Suppressor macrophage treated with lipopolysaccharide for 1 hour (primary cell): Measurements from ENCODE around the gene ZNF385A.

Experiments
- DNase-seq, 3 donors: peaks; one replicate each; pipeline ENCODE4 v3.0.0-alpha.2; 2020 to 2022

Gene ZNF385A

DNA sequence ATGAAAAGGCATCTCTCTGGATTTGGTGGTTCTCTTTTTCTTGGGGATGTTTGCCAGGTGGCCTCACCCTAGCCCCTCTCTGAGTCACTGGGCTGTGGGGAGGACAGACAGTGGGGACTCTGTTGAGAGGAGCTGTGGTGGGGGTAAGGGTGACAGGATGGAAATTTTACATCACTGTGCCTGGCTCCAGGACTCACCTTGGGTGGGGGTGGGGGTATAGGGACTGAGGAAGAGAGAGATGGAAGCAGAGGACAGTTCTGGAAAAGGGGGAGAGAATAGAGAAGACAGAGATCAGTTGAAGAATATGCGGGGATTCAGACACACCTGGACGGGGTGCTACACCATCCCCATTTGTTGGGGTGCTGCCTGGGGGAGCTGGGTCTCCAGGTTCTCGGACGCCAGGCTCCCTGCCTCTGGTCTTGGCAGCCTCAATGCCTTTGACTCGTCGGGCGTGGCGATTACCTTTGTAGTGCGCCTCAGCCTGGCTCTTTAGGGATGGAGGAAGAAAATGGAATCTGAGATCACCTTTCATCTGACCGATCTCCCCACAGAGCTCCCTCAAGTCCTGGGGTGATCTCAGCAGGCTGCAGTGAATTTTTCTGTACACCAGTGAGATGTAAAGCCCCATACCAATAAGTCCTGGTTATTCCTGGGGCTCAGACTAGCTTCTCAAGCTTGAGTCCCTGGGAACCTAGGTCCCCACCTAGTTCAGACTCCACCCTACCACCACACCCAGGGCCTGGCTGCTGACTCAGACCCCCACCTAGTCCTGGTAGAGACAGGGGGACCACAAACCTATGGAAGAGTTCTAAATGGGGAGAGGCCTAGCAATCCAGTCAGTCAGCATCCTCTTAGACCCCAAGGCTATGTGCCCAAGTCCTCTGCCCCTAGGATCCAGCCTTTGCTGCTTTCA is 10.6 kb downstream of the ZNF385A start:
- DNase-seq, result no peak

DNA sequence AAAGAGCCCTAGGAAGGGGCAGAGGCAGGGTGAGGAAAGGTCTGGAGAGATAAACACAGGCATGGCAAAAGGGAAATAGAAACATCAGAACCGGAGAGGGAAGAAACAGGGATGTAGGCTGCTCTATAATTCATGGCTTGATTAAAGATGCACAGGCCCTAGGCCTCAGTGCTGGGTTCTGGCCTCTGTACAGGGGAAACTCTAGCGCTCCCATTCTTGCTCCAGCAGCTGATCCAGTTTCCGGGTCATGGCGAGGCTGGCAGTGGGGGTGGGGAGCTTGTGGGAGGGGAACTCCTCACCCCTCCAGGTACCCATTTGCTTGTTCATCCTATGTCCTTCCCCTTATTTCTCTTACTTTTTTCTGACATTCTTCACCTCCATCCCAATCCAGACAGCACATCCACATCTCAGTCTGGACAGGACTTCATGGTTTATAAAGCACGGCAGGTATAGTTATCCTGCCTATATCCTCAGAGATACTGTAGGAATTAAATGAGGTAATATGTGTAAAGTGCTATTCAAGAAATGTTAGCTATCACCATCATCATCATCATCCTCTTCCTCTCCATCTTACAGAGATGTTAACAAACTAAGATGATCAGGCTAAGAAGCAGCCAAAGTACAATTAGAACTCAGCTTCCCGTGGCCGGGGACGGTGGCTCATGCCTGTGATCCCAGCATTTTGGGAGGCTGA is 12.3 kb downstream of the ZNF385A start:
- no peak for DNase-seq

DNA sequence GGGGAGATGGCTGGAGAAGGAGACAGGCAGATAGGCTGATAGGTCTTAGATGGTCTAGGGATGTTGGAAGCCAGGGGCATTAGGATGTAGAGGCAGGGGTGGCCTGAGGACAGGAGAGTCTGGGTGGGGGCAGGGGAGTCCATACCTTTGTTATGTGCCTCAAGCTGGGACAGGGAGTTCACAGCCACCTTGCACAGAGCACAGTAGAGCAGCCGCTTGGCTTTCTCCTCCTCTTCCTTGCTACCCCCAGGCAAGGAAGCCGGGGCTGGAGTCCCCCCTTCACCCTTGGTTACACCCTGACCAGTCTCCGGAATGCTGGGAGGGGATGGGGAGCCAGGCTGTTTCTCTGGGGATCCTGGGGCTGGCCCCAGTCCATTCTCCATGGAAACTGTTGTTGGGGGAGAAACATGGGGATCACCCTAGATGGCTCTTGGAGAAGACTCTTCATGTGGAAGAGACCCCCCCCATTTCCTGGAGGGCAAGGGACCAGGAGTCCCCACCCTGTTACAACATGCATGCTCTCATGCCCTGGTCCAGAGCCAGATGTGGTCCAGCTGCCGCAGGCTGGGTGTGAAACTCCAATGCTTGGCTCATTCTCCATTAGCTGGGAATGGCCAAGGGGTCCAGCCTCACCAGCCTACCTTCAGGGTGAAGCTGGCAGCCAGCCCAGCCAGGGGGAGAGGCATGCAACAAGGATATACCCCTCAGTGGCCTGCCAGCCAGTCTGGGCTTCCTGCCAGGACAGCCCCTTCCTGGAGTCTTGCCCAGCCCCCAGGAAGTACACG is 13.0 kb downstream of the ZNF385A start:
- DNase-seq, result no peak

DNA sequence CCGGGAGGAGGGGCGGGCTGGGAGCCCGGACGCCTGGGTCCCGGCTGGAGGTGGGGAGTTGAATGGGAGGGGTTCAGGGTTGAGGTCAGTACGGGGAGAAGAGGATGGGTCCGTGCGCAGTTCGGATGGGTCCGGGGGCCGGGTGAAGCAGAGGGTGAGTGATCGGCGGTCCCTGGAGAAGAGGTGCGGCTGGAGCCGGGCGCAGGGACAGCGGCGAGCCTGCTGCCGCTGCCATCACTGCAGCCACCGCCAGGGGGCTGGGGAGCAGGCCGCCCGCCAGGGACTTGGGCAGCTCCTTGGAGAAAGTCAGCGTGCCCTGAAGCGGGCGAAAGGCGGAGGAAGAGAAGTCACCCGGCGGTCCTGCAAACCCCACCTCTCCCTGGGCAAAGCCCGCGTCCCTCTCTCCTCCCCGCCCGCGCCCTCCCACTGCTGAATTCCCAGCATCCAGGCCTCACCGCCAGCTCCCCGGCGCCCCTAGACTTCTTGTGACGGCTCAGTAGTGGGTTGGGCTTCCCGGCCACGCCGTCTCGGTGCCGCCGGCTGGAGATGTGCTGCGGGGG is 14.3 kb downstream of the ZNF385A start:
- peak in 2 of 3 donors; percentile 68 to 70 for DNase-seq

DNA sequence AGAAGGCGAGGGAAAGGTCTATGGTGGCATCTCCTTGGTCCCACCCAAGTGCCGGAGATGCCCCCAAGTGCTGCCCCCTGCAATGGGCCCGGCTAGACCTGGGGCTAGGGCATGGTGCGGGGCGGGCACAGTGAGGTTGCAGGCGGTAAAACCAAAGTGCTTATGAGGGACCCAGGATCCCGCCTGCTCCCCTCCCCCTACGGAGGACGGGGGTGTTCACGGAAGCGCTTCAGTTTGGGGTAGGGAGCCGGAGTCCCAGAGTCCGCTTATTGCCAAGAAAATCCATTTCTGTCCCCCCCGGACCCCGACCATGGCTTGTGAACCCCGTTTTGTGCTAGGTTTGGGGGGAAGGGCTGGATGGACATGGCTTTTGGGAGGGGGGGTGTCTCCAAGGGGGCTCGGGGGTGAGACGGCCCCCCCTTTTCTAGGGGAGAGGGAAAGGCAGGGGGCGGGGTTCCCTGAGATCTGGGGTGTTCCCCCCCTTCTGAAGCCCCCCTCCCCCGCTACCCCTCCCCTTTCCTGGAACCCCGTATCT is 14.9 kb downstream of the ZNF385A start:
- no peak for DNase-seq

DNA sequence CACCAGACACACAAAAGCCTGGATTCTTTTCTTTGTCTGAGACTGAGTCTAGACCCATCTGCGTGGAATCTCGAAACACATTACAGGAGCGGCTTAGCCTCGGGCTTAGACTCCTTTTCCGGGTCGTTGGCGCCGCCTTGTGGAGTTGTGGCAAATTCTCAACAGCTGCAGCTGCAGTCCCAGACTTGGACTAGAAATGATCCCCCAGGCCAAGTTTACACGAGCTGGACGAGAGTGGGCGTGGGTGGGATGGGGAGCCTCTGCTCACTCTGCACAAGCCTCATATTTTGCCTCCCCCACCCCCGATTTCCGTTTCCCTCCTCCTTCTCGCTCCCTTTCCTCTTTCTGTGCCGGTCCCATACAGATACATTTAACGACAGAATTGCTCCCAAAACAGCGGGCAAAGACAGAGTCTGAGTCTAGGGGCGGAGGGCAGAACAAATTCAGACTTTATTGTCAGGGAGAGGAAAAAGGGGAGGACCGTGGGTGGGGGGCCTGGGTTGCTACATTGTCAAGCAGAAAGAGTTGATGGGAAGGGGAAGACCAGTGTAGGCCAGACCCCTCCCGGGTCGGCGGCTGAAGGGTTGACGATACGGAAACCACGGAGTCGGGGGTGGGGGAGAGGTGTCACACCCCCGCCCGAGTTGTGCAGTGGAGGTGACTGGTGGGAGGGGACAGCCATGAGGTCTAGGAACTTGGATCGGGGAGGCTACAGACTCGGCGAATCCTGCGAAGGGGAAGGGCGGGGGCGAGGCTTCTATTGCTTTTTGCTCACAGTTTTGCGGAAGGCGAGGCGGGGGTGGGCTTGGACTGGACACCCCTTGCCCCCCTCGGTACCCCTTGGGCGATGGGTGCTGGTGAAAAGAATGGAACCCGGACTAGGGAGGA is 15.6 kb downstream of the ZNF385A start:
- DNase-seq, result peak; percentile 94 to 96 (median 95)

DNA sequence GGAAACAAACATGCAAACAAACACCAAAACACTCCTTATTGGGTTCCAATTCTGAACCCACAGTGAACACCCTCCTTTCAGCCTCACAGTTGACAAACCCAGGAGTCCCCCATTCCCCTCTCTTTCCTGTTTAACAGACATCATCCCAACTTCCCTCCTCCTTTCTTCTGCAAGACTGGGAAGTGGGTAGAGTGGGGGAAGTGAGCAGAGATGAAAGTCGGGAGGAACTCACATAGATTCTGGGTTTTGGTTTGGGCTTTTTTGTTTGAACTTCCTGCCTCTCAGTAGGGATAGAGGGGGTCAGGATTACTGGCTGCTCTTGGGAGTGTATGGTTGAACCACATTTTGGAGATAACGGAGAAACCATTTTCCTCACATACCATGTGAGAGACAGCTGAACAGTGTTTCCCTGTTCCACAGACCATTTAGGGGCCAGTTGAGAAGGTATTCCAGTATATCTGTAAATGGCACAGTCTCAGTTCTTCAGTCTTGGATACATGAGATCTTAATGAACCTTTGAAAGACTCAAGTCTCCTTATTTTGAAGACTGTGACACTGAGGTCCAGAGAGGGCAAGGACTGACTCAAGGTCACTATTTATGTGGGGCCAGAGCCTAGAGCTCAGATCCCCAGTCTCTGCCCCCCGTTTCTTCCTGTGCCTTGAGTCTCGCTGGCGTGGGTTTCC is 16.4 kb downstream of the ZNF385A start:
- peak; percentile 43 to 57 (median 56) for DNase-seq

DNA sequence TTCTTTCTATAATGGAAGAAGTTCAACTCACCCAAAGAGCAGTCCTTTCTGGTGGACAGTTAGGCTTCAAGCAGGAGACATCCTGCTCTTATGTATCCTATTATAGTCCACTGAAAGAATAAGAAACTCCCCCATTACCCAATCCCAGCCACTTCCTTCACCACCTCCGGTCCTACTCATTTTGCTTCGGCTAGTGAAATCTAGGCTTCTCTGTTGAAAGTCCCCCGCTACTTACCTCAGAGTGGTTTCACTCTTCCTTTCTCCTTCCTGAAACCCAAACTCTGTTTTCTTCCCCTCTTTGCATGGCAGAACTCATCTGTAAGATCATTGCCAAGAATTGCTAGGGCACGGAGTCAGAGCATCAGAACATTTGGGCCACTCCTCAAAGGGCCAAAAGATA is 20.1 kb downstream of the ZNF385A start, which contains the start of gene GPR84:
GPR84 (minus strand) TSS at position 74 of the 400 bp plus-strand sequence. CDS start 635 bp downstream, outside the sequence.
- DNase-seq, result peak; percentile 92 to 98 (median 95)

DNA sequence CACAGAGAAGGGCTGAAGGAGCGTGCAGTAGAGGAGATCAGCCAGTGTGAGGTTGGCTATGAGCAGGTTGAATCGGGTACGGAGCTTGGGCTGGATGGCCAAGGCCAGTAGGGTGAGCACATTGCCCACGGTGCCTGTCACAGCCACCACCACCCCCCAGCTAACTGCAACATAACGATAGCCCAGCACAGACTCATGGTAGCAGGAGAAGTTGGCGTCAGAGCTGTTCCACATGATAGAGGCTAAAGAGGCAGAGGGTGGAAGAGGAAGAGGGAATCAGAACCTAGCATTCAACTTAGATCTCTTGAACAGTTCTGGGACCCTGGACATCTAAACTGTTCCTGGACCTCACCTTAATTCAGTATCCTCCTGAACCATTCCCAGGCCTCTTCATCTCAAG is 20.9 kb downstream of the ZNF385A start:
- peak; percentile 66 to 73 (median 67) for DNase-seq

DNA sequence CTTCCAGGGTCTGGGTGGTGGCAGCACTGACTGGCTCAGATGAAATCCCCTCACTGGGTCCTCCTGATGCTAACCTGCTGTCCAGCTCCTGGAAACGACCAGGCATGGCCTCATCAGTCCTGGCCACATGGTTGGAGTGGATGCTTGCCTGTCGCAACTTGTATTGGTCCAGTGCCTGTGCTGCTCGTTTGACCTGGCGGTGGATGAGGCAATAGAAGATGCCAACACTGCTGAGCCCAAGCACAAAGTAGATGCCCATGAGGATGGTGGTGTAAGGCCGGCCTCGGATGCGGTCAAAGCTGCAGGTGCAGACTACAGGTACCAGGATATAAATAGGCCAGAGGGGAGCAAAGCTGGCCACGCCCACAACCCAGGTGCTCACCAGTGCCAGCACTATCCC is 21.5 kb downstream of the ZNF385A start:
- no peak for DNase-seq

DNA sequence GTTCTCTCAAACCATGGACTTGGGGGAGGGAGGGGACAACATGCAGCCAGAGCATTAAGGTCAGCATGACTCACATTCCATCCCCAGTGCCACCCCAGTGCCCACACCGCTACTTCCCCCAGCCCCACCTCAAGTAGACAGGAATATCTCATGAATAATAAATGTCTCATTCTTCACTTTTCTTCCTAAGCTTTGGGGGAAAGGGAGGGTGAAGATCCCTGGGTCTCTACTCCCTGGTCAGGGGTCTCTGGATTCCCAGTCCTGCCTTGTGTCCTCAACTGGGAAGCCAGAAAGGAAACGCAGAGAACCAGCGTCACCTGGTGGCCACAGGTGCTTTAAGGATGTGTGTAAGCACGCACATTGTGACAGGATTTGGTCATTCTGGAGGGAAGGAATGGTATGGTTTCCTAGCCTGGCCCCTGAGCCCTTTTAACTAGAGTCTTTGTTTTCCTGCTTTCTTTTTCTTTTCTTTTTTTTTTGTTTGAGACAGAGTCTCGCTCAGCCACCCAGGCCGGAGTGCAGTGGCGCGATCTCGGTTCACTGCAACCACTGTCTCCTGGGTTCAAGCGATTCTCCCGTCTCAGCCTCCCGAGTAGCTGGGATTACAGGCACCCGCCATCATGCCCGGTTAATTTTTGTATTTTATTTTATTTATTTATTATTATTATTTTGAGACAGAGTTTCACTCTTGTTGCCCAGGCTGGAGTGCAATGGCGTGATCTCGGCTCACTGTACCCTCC is 23.6 kb downstream of the ZNF385A start:
- DNase-seq, result peak; percentile 72 to 74 (median 74)

DNA sequence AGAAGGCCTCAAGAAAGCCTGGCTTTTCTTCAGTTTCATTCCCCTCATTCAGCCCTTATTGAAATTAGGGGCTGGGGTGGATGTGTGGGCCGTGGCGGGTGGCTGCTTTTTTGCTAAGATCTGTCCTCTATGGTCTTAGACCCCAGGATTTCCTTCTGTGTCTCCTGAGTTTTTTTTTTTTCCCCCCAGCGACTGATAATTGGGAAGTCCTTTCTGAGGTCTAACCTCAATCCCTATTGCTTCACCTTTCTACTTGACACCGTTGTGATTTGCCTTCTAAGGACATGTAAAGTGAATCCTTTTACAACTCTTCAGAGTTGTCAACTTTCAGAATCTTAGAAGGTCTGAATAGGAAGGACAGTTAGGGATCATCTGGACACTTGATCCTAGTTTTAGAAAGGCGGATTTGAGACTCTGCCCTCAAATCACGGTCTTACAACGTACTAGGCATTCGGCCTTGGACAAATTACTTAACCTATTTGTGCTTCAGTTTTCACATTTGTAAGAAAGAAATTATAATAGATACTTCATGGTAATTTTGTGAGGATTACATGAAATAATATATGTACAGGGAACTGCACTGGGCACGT is 24.7 kb downstream of the ZNF385A start:
- no peak for DNase-seq

DNA sequence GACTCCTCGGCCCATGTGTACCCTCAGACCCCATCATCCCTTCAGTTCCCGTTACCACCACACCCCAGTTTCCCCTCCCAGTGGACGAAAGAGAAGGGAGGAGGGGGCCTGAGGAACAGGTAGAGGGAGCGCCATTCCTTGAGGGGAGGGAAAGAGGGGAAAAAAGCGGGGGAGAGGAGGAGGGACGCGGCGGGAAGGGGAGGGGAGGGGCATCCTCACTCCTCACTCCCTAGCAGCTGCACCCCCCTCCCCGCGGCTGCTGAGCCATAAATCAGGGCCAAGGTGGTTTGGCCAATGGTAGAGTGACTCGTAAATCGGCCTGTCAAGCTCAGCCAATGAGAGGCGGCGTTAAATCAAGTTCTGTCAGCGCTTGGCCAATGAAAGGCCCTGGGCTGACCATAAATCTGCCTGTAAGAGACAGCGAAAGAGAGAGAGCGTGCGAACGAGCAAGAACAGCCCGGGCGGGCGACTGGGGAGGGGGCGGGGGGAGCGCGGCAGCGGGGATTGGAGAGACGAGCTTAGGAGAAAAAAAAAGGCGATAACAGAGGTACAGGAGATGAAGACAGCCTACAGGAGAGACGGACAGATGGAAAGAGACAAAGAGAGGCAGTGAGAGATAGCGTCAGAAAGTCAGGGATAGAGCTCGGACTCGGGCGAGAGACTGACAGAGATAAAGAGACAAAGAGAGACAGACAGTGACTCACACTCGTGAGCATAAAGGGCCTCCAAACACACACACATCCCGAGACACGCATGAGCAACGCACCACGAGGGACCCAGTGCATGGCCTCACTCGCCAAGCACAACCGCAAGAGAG is 25.4 kb downstream of the ZNF385A start:
- peak; percentile 95 to 98 (median 97) for DNase-seq

DNA sequence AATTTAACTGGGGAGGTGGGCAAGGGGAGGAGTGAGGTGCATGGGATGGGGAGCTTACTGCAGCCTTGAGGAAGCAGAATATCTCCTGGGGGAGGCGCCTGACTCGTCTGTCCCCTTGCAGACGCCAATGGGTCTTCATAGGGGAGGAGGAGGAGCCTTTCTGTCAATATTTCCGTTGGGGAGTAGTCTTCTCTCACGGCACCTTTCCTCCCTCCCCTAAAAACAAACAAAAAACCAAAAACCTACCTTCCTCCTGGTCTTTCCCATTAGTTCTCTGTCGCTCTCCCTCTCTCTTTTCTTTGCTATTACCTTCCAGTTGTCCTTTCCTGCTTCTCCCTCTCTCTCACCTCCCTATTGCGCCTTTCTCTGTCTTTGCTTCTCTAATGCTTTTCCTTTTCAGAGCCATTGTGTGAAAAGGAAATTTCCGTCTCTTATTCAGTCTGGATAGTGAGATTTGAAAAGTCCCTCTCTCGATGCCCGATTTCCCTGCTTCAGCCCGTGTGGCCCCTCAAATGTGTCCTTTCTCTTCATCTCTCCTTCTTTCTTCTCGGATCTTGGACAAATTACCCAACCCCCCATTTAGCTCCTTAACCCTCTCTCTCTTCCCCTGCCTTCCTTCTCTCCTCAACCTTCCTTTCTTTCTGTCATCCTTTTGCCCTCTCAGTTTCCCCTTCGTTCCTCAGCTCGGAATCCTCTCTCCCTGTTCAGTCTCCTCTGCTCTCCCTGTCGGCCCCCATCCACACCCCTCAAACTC is 26.2 kb downstream of the ZNF385A start:
- no peak for DNase-seq

DNA sequence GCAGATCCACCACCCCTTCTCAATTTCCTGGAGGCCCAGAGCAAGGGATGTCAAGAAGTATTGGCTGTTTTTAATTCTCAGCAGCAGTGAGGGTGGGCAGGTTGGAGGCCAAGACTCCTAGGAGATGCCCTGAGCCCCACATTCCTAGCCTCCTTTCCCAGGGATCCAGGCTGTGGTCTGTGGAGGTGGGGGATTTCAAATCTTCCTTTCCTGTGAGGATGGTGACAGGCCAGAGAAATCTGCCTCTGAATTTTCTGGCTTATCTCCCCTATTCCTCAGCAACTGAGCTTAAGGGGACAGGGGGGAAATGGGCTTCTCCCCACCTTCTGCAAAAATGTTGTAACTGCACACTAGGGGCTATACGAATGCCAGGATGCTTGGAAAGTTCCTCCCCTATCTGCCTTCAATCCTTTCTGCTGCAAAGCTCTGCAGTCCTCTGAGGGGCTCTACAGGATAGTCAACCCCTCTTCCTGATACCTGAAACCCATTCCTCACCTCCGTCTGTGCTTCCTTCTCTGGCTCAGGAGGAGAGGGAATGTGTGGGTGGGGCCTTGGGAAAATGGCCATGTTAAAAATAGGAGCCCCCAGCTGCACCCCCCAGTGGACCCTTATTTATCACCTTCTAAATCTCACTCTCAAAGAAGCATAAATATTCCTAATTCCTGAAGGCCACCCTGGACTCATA is 26.9 kb downstream of the ZNF385A start:
- no peak for DNase-seq

DNA sequence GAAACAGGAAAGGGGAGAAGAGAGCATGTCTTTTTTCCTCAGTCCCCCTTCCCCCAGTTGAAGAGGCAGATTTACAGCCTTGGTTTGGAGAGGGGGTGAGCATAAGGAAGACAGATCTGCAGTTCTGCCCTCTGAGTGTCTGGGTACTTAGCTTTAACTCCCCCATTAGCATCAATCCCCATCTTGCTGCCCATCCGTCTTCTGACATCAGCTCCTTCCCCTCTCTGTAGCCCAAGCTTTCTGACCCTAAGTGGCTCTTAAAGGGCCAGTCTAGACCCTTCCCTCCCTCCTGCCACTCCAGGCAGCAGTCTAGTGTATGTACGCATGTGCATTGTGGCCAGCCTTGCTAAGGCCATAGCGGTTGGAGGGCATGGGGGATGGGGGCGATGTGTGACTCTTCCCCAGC is 27.6 kb downstream of the ZNF385A start:
- no peak for DNase-seq

DNA sequence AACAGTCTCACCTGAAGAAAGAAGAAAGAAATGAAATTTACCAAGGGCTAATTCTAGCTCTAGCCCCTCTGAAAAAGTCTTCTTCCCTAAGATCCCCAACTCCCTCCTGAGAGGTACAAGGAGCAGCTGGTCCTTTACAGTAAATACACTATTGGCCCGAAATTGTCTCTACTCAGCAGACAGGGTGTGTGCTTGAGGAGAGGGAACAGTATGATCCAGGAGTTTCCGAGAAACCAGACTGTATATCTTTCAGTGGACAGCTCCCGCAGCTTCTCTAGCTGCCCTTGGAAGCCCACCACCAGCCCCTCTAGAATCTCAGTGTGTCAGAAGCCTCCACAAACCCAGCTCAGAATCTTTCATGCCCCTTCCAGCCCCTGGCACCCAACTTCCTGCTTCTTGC is 28.3 kb downstream of the ZNF385A start:
- no peak for DNase-seq
